ENCODE measurements around the gene MACROD2. TPM values are rescaled to one million over a fixed set of nuclear protein-coding genes. Genes with fewer than 3 reads are reported as not detected.

The MACROD2 gene
- total and polyA plus RNA-seq, 11 donors, result 0.54 to 5.4 (median 2.4) TPM

DNA sequence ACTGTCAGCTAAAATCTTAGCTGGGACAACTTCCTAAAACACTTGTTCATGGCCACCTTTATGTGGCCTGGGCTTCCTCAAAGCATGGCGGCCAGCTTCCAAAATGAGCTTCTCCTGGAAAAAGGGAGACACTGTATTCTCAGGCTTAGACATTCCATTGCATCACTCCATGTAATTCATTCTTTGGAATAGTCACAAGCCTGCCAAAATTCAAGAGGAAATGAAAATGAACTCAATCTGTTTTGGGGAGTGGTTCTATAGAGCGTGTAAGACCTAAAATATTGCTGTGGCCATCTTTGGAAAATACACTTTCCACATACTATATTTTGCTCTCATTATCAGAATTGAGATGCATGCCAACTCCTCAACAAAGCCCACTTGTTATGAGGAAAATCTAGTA lies 1890.9 kb downstream of the MACROD2 start:
- H3K4me3 ChIP-seq, result no peak overlapping the region
- TF ChIP-seq POLR2A (IDR thresholded peaks at IDR 0.05), result no peak
- TF ChIP-seq, protein P1, sequence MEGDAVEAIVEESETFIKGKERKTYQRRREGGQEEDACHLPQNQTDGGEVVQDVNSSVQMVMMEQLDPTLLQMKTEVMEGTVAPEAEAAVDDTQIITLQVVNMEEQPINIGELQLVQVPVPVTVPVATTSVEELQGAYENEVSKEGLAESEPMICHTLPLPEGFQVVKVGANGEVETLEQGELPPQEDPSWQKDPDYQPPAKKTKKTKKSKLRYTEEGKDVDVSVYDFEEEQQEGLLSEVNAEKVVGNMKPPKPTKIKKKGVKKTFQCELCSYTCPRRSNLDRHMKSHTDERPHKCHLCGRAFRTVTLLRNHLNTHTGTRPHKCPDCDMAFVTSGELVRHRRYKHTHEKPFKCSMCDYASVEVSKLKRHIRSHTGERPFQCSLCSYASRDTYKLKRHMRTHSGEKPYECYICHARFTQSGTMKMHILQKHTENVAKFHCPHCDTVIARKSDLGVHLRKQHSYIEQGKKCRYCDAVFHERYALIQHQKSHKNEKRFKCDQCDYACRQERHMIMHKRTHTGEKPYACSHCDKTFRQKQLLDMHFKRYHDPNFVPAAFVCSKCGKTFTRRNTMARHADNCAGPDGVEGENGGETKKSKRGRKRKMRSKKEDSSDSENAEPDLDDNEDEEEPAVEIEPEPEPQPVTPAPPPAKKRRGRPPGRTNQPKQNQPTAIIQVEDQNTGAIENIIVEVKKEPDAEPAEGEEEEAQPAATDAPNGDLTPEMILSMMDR (IDR thresholded peaks at IDR 0.05), result no peak
- ATAC-seq, result no peak
- intact Hi-C loops (cut with DNase I), result no loop called here
- H3K4me1 ChIP-seq, result no peaks in the 10 kb centered on the region
- DNase-seq, result no peak
- H3K27me3 ChIP-seq, result no peaks in the 10 kb centered on the region
- no peak overlapping the region for H3K27ac ChIP-seq
- H3K9me3 ChIP-seq, result peaks cover 0 to 21% (median 0%) of the 10 kb centered on the region in 12 donors
- H3K36me3 ChIP-seq, result no peaks in the 10 kb centered on the region
- 79 to 86% (median 81%) methylated on average over 2 of the region's 2 CpGs for WGBS, 4 donors

DNA sequence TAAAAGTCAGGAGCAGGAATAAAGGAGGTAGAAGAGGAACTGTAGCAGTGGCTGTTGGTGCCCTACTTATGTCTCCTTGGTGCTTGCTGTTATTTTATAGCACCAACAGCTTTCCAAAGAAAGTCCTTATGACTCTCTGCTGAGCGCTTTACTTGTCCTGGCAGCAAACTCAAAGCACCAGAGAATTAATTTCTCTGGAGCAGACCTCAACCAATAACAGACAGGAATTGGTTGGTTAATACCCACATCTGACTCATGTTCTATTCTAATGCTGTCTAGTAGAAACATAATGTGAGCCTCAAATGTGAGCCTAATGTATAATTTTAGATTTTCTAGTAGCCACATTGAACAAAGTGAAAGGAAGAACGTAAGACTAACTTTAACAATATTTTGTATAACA lies 1892.1 kb downstream of the MACROD2 start:
- Histone ChIP-seq H3K4me3 (no peak overlapping the region), H3K27me3 (no peaks in the 10 kb centered on the region), H3K4me1 (no peaks in the 10 kb centered on the region), H3K9me3 (peaks cover 0 to 18% (median 0%) of the 10 kb centered on the region in 12 donors), H3K36me3 (no peaks in the 10 kb centered on the region), H3K27ac (no peak overlapping the region)
- WGBS, 4 donors, result 88 to 94% (median 93%) methylated on average over 2 of the region's 2 CpGs
- no peak for TF ChIP-seq POLR2A (IDR thresholded peaks at IDR 0.05)
- TF ChIP-seq, protein P1 (IDR thresholded peaks at IDR 0.05), result no peak
- intact Hi-C loops (cut with DNase I), result no loop called here
- ATAC-seq (no peak), DNase-seq (no peak)

DNA sequence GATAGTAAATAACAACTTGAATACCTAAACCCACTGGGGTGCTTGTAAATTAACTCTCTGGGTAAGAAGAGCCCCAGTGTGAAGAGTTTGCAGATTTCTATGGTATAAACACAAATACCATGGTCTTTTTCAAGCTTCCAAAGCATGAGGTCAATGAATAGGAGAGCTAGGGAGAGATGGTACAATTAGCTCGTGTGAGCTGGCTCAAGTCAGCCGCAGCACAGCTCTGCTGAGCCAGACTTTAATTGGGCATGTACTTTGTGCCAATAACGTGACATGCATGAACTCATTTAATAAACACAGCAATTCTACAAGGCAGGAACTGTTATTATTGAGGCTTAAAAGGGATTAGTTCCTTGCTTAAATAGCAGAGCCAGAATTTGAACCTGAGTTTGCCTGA lies 1893.7 kb downstream of the MACROD2 start:
- no peak for ATAC-seq
- no peak for TF ChIP-seq POLR2A (IDR thresholded peaks at IDR 0.05)
- TF ChIP-seq, protein P1 (IDR thresholded peaks at IDR 0.05), result no peak
- intact Hi-C loops (cut with DNase I), result no loop called here
- no peak overlapping the region for H3K27ac ChIP-seq
- no peaks in the 10 kb centered on the region for H3K27me3 ChIP-seq
- H3K4me1 ChIP-seq, result no peaks in the 10 kb centered on the region
- 66 to 81% (median 76%) methylated on average over 3 of the region's 3 CpGs for WGBS, 4 donors
- H3K4me3 ChIP-seq, result no peak overlapping the region
- H3K9me3 ChIP-seq, result peaks cover 0 to 18% (median 0%) of the 10 kb centered on the region in 12 donors
- H3K36me3 ChIP-seq, result no peaks in the 10 kb centered on the region
- no peak for DNase-seq

DNA sequence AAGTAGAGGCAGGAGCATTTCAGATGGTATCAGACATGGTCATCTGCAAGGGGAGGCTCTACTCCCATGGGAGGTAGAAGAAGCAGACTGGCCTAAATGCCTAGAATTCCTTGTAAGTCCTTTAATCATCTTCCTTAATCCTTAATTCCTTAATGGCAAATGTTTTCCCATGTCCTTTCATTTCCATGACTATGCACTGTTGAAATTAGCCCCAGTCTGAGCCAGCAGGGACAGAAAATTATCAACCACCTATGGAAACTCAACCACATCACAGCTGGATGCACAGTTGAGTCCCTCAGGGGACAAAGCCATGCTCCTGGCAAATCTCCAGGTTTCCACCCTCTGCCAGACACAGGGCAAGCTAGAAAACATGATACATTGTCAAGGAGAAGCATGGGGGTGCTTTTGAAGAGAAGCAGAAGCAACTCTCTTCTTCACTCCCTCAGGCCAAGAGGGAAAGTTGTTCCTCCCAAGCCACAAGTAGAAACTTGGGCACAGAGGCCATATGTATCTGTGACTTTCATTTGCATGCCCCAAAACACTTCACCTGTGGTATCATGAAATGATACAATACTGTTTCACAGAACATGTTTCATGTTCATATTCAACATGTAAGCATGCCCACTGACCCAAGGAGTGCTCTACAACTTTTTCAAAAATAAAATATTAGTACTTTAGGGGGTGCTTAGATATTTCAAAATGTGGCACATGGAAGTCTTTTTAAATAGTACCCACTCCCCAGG lies 1894.4 kb downstream of the MACROD2 start:
- TF ChIP-seq, protein P1 (IDR thresholded peaks at IDR 0.05), result no peak
- no peak for TF ChIP-seq POLR2A (IDR thresholded peaks at IDR 0.05)
- Histone ChIP-seq H3K27me3 (no peaks in the 10 kb centered on the region), H3K9me3 (peaks cover 0 to 18% (median 0%) of the 10 kb centered on the region in 12 donors), H3K4me1 (no peaks in the 10 kb centered on the region), H3K4me3 (no peak overlapping the region), H3K36me3 (no peaks in the 10 kb centered on the region), H3K27ac (no peak overlapping the region)
- intact Hi-C loops (cut with DNase I), result loop anchor here in 1 of 10 donors (10.0 kb wide), 1 partner anchor 65 kb away; no protein-coding TSS in a partner anchor
- DNase-seq (no peak), ATAC-seq (no peak)
